Stimulated activated memory B cell treated with anti-CD40 and anti-IgM and Interleukin-4, amounts not matched to agents 10 μg/mL and 1 μg/mL and 100 μg/mL, for 72 hours (primary cell): Measurements from ENCODE around the gene SMPD4.
A peak's percentile ranks its signal among the peaks of the same experiment; 100 is the strongest.
"Not testable (repeated sequence)": the region's sequence is repeated elsewhere in the genome, so short reads cannot be mapped to it uniquely, and the experiment has no call there.

Experiments
- ATAC-seq: fragments of 150-1000 bp; cut with Tn5 transposase; 2 replicates; pipeline ENCODE4 v1.10.0; 2021
- H3K27ac Mint-ChIP-seq: one replicate; pipeline ENCODE4 v1.8.0; 2022; ENCODE audit warnings: mild to moderate bottlenecking, mixed read lengths
- H3K27me3 Mint-ChIP-seq: one replicate; pipeline ENCODE4 v1.8.0; 2022; ENCODE audit warnings: mixed read lengths
- H3K36me3 Mint-ChIP-seq: one replicate; pipeline ENCODE4 v1.8.0; 2022; ENCODE audit warnings: mixed read lengths
- H3K4me1 Mint-ChIP-seq: one replicate; pipeline ENCODE4 v1.8.0; 2022; ENCODE audit warnings: mixed read lengths
- H3K4me3 Mint-ChIP-seq: one replicate; pipeline ENCODE4 v1.8.0; 2022; ENCODE audit warnings: mild to moderate bottlenecking, moderate library complexity, mixed read lengths
- H3K9me3 Mint-ChIP-seq: one replicate; pipeline ENCODE4 v1.8.0; 2022; ENCODE audit warnings: mixed read lengths

SMPD4 gene

DNA sequence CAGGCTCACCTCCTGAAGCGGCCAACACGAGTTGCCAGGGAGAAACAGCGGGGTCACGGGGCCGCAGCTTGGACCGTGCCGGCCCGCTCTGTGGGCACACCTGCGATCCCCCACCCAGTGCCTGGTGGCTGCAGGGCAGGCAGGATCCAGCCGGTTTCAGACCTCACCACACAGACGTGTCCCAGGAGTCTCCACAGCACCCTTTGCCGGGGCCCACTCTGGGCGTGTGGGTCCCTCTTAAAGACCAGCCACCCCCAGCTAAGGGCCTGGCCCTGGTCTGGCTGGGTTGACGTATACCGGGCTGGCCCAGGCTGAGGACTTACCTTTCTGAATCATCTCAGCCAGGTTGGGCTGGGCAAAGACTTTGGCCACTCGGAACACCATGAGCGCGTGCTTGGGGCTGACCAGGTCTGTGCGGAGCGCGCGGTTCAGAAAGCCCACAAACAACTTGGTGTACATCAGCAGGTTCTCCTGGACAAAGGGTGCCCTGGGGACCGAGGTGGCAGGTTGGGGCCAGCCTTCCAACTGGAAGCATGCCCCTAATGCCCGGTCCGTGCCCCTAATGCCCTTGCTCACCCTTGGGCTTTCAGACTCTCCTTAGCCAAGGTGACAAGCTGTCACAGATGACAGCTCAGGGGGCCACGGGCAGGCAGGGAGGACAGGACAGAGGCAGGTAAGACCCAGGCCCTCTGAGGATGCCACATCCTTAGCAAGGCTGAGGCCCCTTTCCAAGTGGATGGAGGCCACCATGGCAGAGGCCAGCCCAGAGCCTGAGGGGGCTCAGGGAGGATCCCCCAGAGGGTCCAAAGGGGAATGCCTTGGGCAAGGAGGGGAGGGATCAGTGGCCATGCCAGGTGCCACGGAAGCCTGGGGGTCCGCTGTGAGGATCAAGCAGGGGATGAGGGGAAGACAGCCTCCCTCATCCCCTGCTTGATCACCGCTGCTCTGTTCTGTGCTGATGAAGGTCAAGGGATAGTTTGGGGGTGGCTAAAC is 26.3 kb downstream of the SMPD4 start:
- no peak overlapping the region for H3K4me3 Mint-ChIP-seq
- H3K27ac Mint-ChIP-seq: peak overlapping the region; percentile 45
- H3K36me3 Mint-ChIP-seq: peaks cover 41% of the 10 kb centered on the region
- no peaks in the 10 kb centered on the region for H3K9me3 Mint-ChIP-seq
- H3K27me3 Mint-ChIP-seq: no peaks in the 10 kb centered on the region
- peaks cover 37% of the 10 kb centered on the region for H3K4me1 Mint-ChIP-seq
- ATAC-seq: no peak

DNA sequence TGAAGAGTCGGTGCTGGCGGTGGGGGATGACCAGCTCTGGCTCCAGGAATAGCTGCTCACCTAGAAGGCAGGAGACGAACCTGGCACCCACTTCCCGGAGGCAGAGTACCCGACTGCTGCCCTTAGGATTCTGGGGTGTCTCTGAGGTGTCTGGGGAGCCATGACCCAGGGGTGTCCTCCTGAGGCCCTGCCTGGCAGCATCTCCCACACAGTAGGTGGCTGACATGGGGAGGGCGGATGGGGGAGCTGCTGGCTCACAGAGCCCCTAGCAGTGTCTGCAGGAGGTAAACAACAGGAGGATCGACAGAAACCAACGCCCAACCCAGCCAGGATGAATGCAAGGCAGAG is 27.0 kb downstream of the SMPD4 start:
- peak overlapping the region; percentile 45 for H3K27ac Mint-ChIP-seq
- not testable (repeated sequence) for H3K4me3 Mint-ChIP-seq, ATAC-seq, H3K9me3 Mint-ChIP-seq, H3K27me3 Mint-ChIP-seq
- H3K4me1 Mint-ChIP-seq: peaks cover 31% of the 10 kb centered on the region
- peaks cover 39% of the 10 kb centered on the region for H3K36me3 Mint-ChIP-seq

DNA sequence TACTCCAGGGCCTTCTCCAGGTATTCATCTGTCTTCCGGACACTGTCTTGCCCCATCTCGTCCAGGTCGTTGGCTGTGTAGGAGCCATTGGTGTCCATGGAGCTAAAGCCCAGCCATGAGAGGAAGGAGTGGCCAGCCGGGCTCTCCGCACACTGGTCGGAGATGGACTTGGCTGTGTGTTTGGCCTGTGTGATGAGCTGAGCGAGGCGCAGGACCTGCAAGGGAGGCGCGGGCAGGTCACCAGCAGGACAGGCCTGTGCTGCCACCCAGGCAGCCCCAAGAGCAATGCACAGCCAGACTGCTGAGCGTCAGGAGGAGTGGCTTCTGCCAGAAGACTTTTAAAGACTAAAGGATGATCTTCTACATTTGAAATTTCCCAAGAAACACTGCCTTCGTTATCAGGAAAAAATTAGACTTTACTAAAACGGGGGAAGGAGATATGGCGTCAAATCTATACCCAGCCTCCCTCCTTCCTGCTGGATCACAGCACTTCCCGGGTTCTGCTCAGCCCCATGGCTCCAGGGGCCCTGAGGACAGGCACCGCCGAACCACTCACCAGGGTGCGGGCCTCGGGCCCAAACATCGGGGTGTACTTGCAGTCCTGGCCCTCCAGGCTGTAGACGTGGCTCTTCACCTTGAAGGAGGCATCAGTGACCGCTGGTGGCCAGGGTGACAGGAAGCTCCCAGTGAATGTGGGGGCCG is 27.5 kb downstream of the SMPD4 start:
- Mint-ChIP-seq H3K36me3 (peaks cover 39% of the 10 kb centered on the region), H3K4me1 (peaks cover 28% of the 10 kb centered on the region)
- not testable (repeated sequence) for ATAC-seq, H3K27ac Mint-ChIP-seq, H3K4me3 Mint-ChIP-seq, H3K27me3 Mint-ChIP-seq, H3K9me3 Mint-ChIP-seq

DNA sequence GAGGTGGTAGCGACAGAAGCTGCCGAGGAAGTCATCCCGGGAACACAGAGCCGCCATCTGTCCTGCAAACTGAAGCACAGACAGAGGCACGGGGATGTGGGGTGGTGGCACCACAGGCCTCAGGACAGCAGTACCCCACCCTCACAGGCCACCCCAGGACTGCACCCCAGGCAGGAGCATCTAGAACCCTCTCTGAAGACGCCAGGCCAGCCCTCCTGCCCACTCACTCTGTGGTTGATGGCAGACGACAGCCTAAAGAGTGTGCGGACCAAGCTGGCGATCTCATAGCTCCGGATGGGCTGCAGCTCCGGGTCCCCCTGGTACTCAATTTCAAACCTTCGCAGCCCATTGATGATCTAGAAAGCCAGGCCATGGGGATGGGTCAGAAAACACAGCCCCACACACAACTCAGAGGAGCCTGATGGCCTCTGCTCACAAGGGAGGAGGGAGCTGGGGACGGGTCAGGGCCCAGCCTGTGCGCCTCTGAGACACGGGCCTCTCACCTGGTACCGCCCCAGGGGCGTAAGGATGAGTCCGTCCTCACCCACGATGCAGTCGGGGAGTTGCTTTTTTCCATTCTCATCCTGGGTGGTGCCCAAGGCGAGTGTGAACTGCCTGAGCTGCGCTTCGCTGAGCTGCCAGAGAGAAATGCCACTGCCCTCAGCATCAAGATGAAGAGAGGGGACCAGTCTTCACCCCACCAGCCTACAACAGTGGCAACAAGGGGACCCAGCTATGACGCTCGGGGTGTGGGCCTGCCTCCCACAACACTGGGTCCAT is 28.4 kb downstream of the SMPD4 start:
- H3K4me1 Mint-ChIP-seq: peaks cover 24% of the 10 kb centered on the region
- peaks cover 39% of the 10 kb centered on the region for H3K36me3 Mint-ChIP-seq
- H3K4me3 Mint-ChIP-seq: no peak overlapping the region
- H3K27me3 Mint-ChIP-seq: no peaks in the 10 kb centered on the region
- no peak for ATAC-seq
- H3K9me3 Mint-ChIP-seq: no peaks in the 10 kb centered on the region
- H3K27ac Mint-ChIP-seq: no peak overlapping the region

DNA sequence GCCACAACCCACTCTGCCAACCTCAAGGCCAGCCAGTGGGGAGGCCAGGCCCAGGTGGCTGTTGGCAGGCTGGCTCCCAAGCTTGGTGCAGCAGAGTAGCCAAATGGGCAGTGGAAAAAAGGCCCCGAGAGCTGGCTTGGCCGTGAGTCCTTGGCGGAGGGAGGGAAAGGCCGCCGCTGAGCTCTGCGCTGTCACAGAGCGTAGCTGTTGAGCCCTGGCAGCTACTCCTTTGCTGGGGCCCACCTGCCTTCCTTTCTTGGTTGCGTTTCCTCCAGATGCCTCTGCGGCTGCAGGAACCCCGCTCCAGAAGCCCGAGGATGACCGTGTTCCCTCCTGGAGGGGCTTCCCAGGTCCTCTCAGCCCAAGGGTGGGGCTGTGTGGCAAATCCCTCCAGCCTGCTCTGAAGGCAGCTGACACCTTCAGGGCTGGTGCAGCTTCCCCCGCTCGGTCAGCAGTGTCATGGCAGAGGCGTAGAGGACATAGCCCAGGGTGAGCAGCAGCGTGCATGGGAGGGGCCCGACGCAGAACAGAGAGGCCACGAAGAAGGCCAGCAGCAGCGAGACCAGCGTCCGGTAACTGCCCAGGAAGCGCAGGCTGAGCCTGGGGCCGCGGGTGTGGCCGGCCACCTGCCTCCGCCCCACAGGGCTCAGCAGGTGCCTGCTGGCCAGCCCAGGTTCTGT is 29.1 kb downstream of the SMPD4 start:
- H3K27ac Mint-ChIP-seq, ATAC-seq, H3K9me3 Mint-ChIP-seq, H3K4me3 Mint-ChIP-seq, H3K27me3 Mint-ChIP-seq: not testable (repeated sequence)
- Mint-ChIP-seq H3K4me1 (peaks cover 17% of the 10 kb centered on the region), H3K36me3 (peaks cover 39% of the 10 kb centered on the region)

DNA sequence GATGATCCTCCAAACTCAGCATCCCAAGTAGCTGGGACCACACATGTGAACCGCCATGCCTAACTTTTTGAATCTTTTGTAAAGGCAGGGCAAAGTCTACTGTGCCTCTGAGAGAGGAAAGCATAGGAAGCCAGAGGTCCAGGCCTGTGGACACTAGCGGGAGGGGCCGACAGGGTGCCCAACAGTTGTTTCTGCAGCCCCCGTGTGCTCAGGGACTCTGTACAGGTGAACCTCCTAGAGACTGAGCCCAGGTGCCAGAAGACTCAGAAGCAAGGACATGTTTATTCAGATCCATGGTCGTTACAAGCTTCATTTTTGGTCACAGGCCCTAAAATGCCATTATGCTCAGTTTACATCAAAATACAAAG is 30.3 kb downstream of the SMPD4 start:
- not testable (repeated sequence) for ATAC-seq, H3K4me1 Mint-ChIP-seq, H3K27me3 Mint-ChIP-seq, H3K27ac Mint-ChIP-seq, H3K9me3 Mint-ChIP-seq, H3K4me3 Mint-ChIP-seq
- H3K36me3 Mint-ChIP-seq: peaks cover 39% of the 10 kb centered on the region

DNA sequence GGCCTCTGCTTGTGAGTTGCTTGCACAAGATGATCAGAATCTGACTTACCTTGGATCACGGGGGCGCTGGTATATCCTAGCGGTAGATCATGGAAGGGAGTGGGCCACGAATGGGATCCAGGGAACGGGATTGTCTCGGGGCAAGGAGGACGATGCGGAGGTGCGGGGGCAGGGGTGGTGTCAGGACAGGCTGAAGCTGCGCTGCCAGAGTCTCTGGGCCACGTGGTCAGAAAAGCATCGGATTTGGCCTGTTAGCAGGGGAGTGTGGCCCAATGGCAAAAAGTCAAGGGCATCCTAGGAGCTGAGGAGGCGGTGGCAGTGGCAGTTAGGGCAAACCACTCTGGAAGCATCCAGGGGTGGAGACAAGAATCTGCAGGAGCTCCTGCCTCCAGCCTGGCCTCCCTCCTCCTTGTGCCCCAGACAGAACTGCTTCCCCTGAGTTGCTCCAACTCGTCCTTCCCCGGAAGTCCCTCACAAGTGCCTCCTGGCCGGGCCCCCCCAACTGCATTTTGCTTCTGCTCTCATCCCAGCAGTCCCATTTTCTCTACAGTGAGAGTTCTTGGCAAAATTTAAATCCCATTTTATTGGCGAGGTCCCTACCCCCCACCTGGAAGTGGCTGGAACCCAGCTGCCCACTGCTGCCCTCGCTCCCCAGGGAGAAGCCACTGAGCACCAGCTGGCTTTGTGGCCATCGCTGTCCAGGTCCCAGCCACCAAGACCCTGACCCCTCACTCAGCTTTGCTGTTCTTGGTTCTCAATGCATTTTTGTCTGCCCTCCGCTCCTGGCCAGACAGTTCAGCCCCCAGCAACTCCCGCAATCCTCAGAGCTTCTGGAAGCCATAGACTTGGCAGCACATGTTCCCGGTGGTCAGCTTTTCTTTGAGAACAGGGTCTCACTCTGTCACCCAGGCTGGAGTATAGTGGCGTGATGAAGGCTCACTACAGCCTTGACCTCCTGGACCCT is 30.9 kb downstream of the SMPD4 start:
- Mint-ChIP-seq H3K27ac (no peak overlapping the region), H3K4me1 (peaks cover 5% of the 10 kb centered on the region), H3K9me3 (no peaks in the 10 kb centered on the region), H3K27me3 (no peaks in the 10 kb centered on the region), H3K4me3 (no peak overlapping the region), H3K36me3 (peaks cover 39% of the 10 kb centered on the region)
- peak; percentile 6 for ATAC-seq

DNA sequence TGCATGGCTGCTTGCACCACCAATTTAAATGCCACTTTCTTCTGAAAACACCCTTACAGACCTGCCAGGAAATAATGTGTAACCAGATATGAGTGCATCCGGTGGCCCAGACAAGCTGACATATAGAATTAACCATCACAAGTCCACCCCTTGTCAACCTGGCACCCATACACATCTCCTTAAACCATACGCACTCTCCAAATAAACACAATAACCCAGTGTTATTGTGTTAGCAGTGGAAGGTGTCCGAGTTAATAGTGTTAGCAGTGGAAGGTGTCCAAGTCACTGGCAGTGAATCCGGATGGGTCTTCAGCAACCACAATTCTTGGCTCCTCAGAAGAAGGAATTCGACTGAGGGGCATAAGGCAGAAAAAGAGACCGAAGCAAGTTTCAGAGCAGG is 32.9 kb downstream of the SMPD4 start:
- H3K9me3 Mint-ChIP-seq, H3K27me3 Mint-ChIP-seq, ATAC-seq, H3K27ac Mint-ChIP-seq, H3K4me3 Mint-ChIP-seq: not testable (repeated sequence)
- Mint-ChIP-seq H3K36me3 (peaks cover 23% of the 10 kb centered on the region), H3K4me1 (peaks cover 13% of the 10 kb centered on the region)

DNA sequence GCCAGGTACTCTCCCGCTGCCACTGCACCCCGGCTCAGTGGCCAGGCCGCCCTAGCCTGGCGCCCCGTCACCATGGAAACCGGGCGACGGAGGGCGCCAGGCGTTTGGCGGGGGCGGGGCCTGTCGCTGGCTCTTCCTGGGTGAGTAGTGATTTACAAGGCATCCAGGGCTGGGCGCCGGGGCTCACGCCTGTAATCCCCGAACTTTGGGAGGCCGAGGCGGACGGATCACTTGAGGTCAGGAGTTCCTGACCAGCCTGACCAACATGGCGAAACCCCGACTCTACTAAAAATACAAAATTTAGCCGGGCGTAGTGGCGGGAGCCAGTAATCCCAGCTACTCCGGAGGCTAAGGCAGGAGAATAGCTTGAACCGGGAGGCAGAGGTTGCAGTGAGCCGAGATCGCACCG is 36.4 kb downstream of the SMPD4 start, which contains the start of gene CCDC74B:
CCDC74B (minus strand) TSS at position 107 of the 409 bp plus-strand sequence. CDS start 116 bp downstream, outside the sequence.
- H3K4me3 Mint-ChIP-seq: peak within 1 kb of the TSS; percentile 82
- ATAC-seq: peak; percentile 86
- peaks cover 15% of the 10 kb centered on the region for H3K27me3 Mint-ChIP-seq
- H3K27ac Mint-ChIP-seq: peak within 1 kb of the TSS; percentile 75
- not testable (repeated sequence) for H3K36me3 Mint-ChIP-seq, H3K9me3 Mint-ChIP-seq
- peaks cover 18% of the 10 kb centered on the region for H3K4me1 Mint-ChIP-seq

DNA sequence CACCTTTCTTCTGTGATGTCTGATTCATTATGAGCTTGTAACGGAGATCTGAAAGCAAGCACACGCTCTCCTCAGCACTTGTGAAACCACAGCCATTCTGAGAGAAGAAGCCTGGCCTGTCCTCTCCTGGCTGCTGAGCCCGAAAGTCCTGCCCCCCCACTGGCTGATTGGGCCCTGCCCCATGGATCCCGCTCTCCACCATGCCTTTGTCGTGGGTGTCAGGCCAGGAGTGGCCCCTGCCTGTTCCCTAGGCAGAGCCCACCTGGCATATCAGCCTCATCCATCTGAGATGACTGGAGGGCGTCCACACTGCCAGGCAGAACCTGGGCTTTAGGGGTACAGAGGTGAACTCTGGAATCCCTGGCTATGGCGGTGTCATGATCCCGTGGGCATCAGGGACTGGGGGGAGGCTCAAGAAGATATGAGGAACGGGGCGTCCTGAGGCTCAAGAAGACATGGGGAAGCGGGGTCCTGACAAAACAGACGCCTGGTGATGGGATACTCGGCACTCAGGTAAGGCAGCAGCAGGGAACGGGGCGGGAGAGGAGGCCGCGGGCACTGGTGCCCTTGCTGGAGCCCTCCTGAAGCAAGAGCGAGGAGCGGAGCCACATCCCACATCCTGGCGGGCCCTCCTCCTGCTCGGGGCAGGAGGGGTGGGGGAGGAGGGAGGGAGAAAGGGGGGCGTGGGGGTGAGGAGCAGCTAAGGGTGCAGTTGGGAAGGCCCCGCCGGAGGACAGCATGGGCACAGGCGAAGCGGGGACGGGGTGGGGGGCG is 37.9 kb downstream of the SMPD4 start:
- not testable (repeated sequence) for H3K36me3 Mint-ChIP-seq, H3K9me3 Mint-ChIP-seq, ATAC-seq, H3K27ac Mint-ChIP-seq
- Mint-ChIP-seq H3K4me3 (peak overlapping the region; percentile 57), H3K4me1 (peaks cover 14% of the 10 kb centered on the region), H3K27me3 (peaks cover 15% of the 10 kb centered on the region)

DNA sequence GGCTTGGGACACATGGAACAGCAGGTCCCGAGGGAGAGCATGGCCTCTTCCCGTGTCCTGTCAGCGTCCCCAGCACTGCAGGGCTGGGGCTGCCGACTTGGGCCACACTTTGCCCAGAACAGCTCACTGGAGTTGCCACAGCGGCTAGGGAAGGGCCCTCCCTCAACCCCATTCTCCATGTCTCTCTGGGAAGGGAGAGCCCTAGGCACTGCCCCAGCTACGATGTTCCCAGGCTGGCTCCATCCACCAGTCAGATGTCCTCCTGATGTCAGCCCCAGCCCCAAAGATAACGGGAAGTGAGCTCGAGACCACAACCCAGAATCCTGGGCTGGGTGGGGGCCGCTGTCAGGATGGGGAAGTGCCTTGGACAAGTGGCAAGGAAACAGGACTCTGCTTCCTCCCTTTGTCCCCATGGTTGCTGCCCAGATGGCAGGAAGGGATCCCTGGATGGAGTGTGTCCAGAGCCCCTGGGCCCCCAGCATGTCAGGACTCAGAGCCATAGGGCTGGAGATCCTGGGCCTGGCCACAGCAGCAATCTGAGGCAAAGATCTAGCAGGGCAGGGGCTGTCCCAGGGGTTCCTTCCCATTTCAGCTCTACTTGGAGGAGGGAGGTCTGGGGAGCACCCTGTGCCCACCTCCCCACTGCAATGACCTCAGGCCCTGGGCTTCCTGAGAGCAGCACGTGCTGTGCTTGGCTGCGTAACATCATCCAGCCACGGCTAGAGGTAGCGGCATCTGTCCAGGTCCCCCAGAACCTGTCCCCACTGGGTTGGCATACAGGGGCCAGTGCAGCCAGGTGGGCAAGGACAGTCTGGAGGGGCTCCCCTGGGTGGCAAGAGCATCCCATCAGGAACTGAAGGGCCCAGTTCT is 38.8 kb downstream of the SMPD4 start:
- H3K4me3 Mint-ChIP-seq, H3K9me3 Mint-ChIP-seq, H3K27ac Mint-ChIP-seq, H3K36me3 Mint-ChIP-seq, ATAC-seq: not testable (repeated sequence)
- H3K27me3 Mint-ChIP-seq: peaks cover 15% of the 10 kb centered on the region
- H3K4me1 Mint-ChIP-seq: peaks cover 13% of the 10 kb centered on the region

DNA sequence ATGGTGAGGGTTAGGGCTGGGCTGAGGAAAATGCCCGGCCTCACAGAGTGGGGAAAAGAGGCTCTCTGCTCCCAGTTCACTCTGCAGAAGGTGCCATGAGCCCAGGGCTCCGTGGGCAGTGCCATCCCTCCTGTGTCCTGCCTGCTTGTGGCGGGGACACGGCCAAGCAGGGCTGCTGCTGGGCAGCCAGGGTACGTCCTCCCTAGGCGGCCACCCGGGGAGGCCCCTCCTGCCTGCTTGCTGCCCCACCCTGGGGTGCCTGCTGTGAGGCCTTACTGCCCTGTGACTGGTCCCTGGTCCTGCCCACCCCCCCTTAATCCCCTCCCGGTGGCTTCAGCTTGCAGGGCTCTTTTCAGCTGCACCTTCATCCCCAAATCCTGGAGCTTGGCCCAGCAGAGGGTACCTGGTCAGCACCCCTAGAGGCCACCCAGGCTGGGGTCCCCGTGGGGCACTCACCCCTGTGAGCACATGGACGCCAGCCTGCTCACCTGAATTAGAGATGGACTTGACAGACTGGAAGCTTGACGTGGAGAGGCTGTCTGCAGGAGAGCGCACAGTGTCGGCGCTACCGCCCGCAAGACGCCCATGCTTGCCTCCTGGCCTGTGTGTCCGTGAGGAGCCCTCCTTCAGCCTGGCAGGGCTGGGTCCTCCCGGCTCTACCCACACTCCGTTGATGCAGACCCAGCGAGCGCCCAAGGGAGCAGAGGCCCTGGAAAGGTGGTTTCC is 39.6 kb downstream of the SMPD4 start:
- not testable (repeated sequence) for H3K4me3 Mint-ChIP-seq, H3K9me3 Mint-ChIP-seq, H3K36me3 Mint-ChIP-seq, H3K27ac Mint-ChIP-seq, ATAC-seq
- Mint-ChIP-seq H3K4me1 (peaks cover 13% of the 10 kb centered on the region), H3K27me3 (peaks cover 15% of the 10 kb centered on the region)
